Measurements from ENCODE around the gene MUC6.

Gene MUC6

DNA sequence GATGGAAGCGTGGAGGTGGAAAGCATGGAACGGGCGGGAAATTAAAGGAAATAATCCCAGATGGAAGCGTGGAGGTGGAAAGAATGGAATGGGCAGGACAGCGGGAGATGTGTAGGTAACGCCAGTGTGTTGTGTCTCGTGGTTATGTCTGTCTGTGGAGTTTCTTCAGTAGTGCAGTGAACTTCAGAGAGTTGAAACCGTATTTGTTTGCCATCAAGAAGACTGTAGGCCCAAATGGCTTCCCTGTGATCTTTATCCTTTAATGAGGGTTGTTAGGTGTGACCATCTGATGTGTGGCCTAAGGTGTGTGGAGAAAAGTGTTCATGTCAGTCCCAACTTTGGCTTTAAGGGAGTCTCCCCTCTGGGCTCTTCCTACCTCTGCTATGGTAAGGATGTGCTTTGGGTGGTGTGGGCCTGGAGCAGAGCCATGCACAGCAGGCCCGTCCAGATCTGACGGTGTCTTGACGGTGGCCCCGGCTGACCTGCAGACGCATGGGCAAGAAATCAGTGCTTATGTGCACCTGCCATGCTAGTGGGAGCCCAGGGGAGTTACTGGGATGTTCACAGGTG lies 71.2 kb downstream of the MUC6 start:
- DNase-seq (ENCODE audit: low spot score) = no peak

DNA sequence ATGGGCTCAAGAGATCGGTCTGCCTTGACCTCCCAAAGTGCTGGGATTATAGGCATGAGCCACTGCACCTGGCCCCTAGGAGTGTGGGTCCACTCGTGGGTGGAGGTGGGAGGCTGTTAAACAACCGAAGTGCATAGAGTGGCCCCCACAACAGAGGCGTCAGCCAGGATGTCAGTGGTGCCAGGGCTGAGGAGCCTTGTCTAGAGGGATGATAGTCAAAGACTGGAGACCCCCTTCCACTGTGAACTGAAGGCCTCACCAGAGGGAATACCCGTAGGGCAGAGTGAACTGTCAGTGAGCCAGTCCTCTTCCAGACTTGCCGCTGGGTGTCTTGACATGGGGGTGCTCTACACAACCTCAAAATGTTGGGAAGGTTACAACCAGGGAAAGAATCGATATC lies 72.7 kb downstream of the MUC6 start:
- no peak for DNase-seq (ENCODE audit: low spot score)
